ENCODE measurements around the gene GRIP2. TPM values are rescaled to one million over a fixed set of nuclear protein-coding genes. Genes with fewer than 3 reads are reported as not detected.

Gene GRIP2
- total RNA-seq, 1 experiment from 2014 or later: not detected

DNA sequence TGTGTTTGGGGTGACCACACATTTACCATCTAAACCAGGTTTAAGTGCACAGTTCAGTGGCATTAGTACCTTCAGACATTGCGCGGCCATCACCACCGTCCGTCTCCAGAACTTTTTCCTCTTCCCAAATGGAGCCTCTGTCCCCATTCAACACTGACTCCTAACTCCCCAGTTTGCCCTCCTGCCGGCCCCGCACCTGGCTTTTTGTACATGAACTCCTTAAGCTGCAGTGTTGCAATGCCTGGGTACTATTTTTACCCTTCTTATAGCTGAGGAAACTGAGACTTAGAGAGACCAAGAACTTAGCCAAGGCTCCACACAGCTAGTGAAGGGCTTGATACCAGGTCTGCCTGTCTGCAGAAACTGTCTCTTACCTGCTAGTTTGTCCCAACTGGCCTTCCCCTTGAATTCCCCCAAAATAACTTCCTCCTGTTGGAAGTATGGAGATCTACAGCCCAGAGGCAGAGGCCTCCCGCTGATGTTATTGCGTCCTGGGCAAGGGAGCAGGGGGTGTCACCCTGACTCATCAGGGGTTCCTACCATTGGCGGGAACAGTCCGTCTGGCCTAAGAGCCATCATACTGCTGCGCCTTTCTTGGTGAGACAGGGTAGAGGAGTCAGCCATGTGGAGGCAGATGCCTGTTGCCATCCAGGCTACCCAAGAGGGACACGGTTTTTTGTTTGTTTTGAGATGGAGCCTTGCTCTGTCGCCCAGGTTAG, 65.6 kb downstream of the GRIP2 start:
- ChIA-PET POLR2A (no interaction called here), CTCF (interaction anchor here (1.4 kb wide), 1 partner anchor 271 kb away, joined by 10 read pairs; no protein-coding TSS in a partner anchor)
- Mint-ChIP-seq H3K9me3 (ENCODE audit: unreplicated experiment) (no peaks in the 10 kb centered on the region), H3K36me3 (ENCODE audit: insufficient read depth, unreplicated experiment) (peaks cover 7% of the 10 kb centered on the region), H3K27ac (ENCODE audit: low read depth, unreplicated experiment) (no peak overlapping the region), H3K4me3 (ENCODE audit: unreplicated experiment) (no peak overlapping the region), H3K4me1 (ENCODE audit: insufficient read depth, unreplicated experiment) (peaks cover 14% of the 10 kb centered on the region), H3K27me3 (ENCODE audit: insufficient read depth, unreplicated experiment) (no peaks in the 10 kb centered on the region)
- no peak for DNase-seq (ENCODE audit: unreplicated experiment)
- intact Hi-C loops (cut with micrococcal nuclease): no loop called here
- no TSS peak for BruUV-seq (replicated peaks)
- TF ChIP-seq, protein P1, sequence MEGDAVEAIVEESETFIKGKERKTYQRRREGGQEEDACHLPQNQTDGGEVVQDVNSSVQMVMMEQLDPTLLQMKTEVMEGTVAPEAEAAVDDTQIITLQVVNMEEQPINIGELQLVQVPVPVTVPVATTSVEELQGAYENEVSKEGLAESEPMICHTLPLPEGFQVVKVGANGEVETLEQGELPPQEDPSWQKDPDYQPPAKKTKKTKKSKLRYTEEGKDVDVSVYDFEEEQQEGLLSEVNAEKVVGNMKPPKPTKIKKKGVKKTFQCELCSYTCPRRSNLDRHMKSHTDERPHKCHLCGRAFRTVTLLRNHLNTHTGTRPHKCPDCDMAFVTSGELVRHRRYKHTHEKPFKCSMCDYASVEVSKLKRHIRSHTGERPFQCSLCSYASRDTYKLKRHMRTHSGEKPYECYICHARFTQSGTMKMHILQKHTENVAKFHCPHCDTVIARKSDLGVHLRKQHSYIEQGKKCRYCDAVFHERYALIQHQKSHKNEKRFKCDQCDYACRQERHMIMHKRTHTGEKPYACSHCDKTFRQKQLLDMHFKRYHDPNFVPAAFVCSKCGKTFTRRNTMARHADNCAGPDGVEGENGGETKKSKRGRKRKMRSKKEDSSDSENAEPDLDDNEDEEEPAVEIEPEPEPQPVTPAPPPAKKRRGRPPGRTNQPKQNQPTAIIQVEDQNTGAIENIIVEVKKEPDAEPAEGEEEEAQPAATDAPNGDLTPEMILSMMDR (IDR thresholded peaks at IDR 0.05; ENCODE audit: unreplicated experiment): no peak

DNA sequence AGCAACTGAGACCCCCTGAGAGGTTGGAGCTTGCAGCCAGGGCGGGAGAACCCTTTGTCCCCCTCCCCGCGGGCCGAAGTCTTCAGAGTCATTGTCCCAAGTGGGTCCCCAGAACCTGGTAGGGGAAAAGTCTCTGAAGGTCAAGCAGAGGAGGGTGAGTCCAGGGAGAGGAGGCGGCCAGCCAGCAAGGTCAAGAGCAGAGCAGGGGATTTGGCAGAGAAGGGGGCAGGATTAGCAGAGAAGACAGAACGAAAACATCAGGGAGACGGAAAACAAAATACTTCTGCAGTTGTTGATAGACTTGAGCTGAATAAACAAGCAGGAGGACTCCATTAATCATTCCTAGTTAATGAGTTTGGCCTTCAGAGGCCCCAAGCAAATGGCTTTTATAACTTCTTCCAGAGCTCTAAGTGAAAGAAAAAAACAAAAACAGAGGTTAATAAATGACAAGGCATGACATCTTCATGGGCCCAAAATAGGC, 66.7 kb downstream of the GRIP2 start:
- no TSS peak for BruUV-seq (replicated peaks)
- intact Hi-C loops (cut with micrococcal nuclease): no loop called here
- CTCF ChIA-PET: interaction anchor here (0.6 to 1.6 kb wide), 2 partner anchors 212 to 422 kb away, joined by 3 to 4 read pairs; no protein-coding TSS in a partner anchor
- no peaks in the 10 kb centered on the region for H3K9me3 Mint-ChIP-seq (ENCODE audit: unreplicated experiment)
- peaks cover 7% of the 10 kb centered on the region for H3K36me3 Mint-ChIP-seq (ENCODE audit: insufficient read depth, unreplicated experiment)
- H3K27ac Mint-ChIP-seq (ENCODE audit: low read depth, unreplicated experiment): no peak overlapping the region
- TF ChIP-seq, protein P1 (IDR thresholded peaks at IDR 0.05; ENCODE audit: unreplicated experiment): no peak
- H3K4me3 Mint-ChIP-seq (ENCODE audit: unreplicated experiment): no peak overlapping the region
- DNase-seq (ENCODE audit: unreplicated experiment): no peak
- H3K4me1 Mint-ChIP-seq (ENCODE audit: insufficient read depth, unreplicated experiment): peaks cover 14% of the 10 kb centered on the region
- H3K27me3 Mint-ChIP-seq (ENCODE audit: insufficient read depth, unreplicated experiment): no peaks in the 10 kb centered on the region
- POLR2A ChIA-PET: no interaction called here

DNA sequence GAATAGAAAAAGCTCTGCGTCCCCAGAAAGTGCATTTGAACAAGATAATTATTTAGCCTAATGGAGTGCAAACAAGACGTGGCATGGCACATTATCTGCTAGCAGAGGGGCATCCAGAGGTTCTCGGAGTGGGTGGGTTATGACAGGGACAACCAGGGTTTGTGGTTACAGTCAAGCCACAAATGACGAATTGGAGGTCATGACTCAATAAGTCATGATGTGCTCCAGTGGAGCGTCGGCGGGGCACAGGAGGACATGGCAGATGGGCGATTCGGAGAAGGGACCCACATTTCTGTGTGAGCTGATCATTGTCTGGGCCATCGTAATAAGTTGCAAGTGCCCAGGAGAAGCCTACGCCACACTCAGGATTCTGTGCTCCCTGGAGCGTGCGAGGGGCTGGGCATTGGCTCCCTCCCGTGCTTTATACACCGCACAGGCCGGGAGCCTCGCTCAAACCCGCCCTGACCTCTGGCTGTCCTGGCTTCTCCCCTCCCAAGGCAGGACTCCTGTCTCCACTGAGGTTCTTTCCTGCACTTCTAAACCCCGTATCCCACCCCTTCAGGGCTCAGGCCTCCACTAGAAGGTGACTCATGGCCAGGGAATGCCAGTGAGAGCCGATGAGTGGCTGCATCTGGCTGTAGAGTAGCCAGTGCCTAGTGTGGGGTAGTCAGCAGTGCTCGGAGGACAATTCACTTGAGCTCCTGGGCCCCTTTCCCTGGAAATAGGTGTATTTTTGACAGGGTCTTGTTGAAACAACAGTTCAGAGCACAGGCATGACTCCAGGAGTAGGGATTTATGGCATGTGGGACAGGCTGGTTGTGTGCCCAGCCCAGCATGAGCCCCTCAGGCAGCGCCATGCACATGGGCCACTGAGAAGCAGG, 67.4 kb downstream of the GRIP2 start:
- CTCF ChIA-PET: interaction anchor here (0.6 to 1.6 kb wide), 3 partner anchors 11 to 423 kb away, joined by 3 to 5 read pairs (median 4); no protein-coding TSS in a partner anchor
- Mint-ChIP-seq H3K9me3 (ENCODE audit: unreplicated experiment) (no peaks in the 10 kb centered on the region), H3K4me1 (ENCODE audit: insufficient read depth, unreplicated experiment) (peaks cover 14% of the 10 kb centered on the region), H3K27me3 (ENCODE audit: insufficient read depth, unreplicated experiment) (no peaks in the 10 kb centered on the region), H3K27ac (ENCODE audit: low read depth, unreplicated experiment) (no peak overlapping the region), H3K36me3 (ENCODE audit: insufficient read depth, unreplicated experiment) (peaks cover 7% of the 10 kb centered on the region), H3K4me3 (ENCODE audit: unreplicated experiment) (no peak overlapping the region)
- TF ChIP-seq, protein P1 (IDR thresholded peaks at IDR 0.05; ENCODE audit: unreplicated experiment): no peak
- BruUV-seq (replicated peaks): no TSS peak
- intact Hi-C loops (cut with micrococcal nuclease): no loop called here
- POLR2A ChIA-PET: interaction anchor here (0.6 to 1.5 kb wide), 2 partner anchors 11 to 15 kb away, joined by 3 read pairs; no protein-coding TSS in a partner anchor
- DNase-seq (ENCODE audit: unreplicated experiment): peak; percentile 88

DNA sequence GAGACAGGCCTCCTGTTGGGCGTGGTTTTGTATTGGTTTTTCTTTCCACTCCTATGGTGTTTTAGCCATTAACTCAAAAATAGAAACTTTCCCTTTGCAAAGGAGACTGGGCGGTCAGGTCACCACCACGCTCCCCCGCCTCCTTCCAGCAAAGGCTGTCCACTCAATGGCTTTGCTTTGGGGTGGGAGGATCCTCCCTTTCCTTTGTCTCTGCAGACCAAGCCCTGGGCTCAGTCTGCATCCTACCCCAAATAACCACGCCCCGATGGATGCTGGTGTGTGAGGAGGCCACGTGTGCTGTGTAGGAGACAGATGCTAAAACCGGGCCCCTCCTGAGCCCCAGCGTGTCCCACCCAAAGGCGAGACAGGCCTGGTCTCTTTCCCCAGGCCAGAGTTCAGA, 68.5 kb downstream of the GRIP2 start:
- no peak for DNase-seq (ENCODE audit: unreplicated experiment)
- Mint-ChIP-seq H3K4me1 (ENCODE audit: insufficient read depth, unreplicated experiment) (peaks cover 14% of the 10 kb centered on the region), H3K9me3 (ENCODE audit: unreplicated experiment) (no peaks in the 10 kb centered on the region), H3K4me3 (ENCODE audit: unreplicated experiment) (no peak overlapping the region), H3K27me3 (ENCODE audit: insufficient read depth, unreplicated experiment) (no peaks in the 10 kb centered on the region), H3K36me3 (ENCODE audit: insufficient read depth, unreplicated experiment) (no peaks in the 10 kb centered on the region), H3K27ac (ENCODE audit: low read depth, unreplicated experiment) (no peak overlapping the region)
- ChIA-PET CTCF (interaction anchor here (1.6 kb wide), 1 partner anchor 211 kb away, joined by 4 read pairs; no protein-coding TSS in a partner anchor), POLR2A (interaction anchor here (1.5 kb wide), 1 partner anchor 12 kb away, joined by 3 read pairs; no protein-coding TSS in a partner anchor)
- no TSS peak for BruUV-seq (replicated peaks)
- TF ChIP-seq, protein P1 (IDR thresholded peaks at IDR 0.05; ENCODE audit: unreplicated experiment): no peak
- intact Hi-C loops (cut with micrococcal nuclease): no loop called here

Measured in MCF 10A (cell line).